ENCODE results near the gene ZHX3.
A peak's percentile ranks its signal among the peaks of the same experiment; 100 is the strongest.

Gene ZHX3

DNA sequence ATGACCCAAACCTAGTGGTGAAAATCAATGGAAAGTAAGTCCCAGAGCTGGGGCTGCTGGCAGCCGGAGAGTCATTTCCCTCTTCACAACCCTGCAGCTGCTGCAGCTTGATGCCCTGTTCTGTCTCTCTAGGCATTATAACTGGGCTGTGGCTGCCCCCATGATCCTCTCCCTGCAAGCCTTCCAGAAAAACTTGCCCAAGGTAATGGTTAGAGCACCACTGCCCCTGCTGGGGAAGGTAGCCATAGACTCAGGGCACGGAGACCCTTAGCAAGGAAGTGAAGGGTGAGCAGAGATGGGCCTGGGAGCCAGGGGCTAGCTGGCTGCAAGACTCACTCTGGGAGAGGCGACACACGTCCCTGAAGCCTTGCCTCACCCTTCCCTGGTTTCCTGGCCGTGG is 35.1 kb upstream of the ZHX3 start:
- DNase-seq (ENCODE audit: low spot score): no peak

DNA sequence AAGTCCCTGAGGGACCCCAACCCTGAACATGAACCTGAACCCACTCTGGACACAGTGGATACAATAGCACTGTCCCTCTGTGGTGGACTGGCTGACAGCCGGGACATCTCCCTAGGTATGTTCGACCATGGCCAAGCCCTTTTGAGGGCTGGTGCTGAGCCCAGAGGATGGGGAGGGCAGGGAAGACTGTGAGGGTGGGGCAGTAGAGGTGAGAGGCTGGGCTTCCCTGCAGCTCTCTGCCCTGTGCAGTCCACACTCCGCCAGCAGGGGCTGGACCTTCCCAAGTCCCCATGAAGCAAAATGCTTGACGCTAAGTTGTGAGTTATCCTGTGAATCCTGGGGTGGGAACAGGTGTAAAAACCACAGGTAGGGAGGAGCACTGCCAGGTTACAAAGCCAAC is 34.6 kb upstream of the ZHX3 start:
- no peak for DNase-seq (ENCODE audit: low spot score)

DNA sequence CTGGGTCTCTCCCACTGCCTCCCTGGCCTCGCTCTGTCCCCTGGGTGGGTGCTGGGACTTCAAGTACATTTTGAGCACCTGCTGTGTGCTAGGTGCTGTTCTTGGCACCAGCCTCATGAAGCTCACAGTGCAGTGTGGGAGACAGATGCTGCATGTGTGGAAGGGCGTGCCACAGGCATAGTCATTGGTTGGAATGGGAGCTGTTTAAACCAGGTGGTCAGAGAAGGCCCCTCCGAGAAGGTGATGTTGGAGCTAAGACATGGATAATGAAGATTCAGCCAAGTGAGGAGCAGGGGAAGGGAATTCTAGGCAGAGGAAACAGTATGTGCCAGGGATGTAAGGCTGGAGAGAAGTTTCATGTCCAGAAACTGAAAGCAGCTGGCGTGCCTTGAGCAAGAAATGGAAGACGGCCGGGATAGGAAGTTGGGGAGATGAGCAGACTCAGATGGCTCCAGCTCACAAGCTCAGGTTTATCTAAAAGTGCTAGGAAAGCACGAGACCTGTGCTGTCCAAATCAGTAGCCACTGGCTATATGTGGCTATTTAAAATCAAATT is 33.0 kb upstream of the ZHX3 start:
- DNase-seq (ENCODE audit: low spot score): no peak

DNA sequence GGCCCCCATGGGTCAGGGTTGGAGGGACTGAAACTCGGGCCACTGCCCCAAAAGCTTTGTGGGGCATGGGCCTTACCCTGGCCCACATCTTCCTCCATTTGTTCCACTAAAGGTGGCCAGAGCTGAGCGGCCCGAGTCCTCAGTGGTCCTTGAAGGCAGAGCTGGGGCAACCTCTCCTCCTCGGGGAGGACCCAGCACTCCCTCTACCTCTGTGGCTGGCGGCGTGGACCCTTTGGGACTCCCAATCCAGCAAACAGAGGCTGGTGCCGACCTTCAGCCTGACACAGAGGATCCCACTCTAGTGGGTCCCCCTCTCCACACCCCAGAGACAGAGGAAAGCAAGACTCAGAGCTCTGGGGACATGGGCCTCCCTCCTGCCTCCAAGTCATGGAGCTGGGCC is 32.4 kb upstream of the ZHX3 start:
- no peak for DNase-seq (ENCODE audit: low spot score)

DNA sequence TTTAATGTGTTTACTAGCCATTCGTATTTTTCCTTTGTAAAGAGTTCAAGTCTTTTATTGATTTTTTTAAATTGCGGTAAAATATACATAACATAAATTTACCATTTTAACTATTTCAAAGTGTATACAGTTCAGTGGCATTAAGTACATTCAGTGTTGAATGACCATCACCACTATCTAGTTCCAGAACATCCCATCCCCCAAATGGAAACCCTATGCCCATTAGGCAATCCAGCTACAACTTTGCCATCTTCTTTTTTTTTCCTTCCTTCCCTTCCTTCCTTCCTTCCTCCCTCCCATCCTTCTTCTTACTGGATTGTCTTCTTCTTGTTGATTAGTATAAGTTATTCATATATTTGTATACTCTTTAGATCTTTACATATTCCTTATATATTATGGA is 31.7 kb upstream of the ZHX3 start:
- DNase-seq (ENCODE audit: low spot score): no peak

DNA sequence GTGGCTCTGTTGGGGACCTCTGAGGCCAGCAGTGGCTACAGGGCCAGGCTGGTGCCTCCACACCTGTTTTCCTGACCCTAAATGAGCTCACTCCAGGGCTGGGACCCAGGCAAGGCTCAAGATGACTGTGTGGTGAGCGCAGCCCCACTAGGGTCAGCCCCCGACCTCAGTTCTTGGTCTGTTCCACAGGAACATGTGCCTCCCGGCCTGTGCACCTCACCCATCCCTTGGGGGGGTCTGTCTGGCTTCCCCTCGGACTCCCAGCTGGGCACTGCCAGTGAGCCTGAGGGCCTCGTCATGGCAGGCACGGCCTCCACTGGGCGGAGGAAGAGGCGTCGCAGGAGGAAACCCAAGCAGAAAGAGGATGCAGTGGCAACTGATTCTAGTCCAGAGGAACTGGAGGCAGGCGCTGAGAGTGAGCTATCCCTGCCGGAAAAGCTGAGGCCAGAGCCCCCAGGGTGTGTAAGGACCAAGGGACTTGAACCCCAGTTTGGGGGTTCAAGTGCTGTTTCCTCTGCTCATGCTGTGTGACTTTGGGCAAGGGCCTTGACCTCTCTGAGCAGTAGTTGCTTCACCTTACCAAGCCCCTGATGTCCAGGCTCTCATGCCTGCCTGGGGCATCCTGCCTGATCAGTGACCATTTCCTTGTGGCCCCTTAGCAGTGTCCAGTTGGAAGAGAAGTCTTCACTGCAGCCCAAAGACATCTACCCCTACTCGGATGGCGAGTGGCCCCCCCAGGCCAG is 31.1 kb upstream of the ZHX3 start:
- DNase-seq (ENCODE audit: low spot score): no peak

DNA sequence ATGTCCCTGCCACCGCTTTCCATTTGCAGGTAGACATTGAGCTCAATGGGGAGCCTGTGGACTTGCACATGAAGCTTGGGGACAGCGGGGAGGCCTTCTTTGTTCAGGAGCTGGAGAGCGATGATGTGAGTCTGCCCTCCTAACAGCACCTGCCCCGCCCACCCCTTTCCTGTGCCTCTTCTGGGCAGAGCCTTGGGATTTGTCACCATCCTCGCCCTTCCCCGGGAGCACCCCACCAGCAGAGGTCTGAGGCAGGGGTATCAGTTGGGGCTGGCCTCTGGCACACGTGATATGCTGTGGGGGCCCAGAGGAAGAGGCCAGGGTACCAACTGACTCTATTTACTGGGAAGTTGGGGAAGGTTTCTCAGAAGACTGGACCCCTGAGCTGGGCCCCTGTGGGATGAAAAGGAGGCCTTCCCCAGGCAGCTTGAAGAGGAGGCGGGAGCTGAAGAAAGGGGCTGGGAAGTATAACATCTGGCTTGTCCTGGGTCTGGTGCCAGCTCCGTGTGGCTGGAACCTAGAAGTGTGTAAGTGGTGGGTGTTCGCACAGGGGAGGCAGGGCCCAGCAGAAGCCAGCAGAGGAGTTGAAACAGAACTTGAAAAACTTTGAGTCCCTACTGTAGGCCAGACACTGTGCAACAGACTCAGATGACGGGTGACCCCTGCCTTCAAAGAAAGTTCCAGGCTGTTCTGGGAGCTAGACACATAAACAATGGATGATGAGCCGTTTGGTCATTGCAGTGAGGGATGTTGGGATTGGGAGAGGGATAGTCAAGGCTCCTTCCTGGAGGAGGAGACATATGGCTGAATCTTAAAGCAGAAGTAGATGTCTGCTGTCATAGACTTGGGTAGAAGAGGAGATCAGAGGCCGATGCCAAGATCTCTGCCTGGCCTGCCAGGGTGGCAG is 30.2 kb upstream of the ZHX3 start:
- no peak for DNase-seq (ENCODE audit: low spot score)

DNA sequence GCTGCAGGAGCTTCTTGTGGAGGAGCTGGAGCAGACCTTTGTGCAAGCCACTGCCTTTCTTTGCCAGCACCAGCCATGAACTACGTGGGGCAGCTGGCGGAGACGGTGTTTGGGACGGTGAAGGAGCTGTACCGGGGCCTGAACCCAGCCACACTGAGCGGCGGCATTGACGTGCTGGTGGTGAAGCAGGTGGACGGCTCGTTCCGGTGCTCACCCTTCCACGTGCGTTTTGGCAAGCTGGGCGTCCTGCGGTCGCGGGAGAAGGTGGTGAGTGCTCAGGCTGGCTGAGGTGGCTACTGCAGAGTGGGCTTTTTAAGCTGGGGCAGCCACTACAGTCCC is 28.2 kb upstream of the ZHX3 start:
- peak; percentile 26 for DNase-seq (ENCODE audit: low spot score)

DNA sequence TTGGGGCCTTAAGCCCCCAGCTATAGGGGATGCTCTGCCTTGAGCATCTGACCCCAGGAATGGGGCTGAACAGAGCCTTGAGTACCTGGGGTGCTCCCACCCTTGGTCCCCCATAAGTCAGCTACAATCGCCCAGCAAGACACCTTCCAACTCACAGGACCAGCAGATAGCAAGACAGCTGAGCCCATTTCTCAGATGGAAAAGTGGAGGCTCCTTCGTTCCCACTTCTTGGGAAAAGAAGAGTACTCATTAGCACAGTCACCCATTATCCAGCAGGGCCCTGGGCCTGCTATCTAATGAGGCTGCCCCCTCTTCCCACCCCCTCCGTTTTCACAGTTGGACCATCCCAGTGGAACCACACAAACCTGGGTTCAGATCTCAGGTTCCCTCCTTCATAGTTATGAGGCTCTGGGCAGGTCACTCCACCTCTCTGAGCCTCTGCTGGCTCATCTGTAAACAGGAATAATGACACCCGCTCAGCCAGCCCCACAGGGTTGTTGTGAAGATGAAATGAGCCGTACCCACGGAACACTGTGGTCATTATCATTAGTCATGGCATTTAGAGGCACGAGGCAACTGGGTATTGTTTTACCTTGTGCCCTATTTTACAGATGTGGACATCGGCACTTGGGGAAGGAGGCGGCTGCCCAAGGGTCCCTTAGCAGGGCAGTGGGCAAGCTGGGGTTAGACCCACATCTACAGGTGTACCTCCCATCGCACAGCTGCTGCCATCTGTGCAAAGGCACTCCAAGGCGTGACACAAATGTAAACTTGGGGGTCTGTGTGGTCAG is 27.6 kb upstream of the ZHX3 start:
- peak; percentile 7 for DNase-seq (ENCODE audit: low spot score)

DNA sequence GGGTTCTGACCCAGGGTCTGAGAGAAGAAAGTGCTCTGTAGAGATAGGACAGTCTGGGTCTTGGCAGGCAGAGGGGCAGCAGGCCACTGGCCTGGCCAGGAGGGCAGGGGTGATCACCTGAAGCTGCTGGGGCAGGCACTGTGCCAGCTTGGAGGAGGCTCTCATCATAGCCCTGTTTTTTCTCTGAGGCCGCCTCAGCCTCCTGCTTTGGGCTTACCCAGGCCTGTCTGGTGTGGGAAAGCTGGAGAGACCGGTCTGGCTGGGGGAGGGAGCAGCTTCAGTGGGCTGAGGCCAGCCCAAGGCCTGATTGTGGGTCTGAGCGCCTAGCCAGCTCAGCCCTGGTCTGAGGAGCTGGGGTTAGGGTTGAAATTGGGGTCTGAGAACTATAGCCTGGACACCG is 26.9 kb upstream of the ZHX3 start:
- DNase-seq (ENCODE audit: low spot score): no peak

DNA sequence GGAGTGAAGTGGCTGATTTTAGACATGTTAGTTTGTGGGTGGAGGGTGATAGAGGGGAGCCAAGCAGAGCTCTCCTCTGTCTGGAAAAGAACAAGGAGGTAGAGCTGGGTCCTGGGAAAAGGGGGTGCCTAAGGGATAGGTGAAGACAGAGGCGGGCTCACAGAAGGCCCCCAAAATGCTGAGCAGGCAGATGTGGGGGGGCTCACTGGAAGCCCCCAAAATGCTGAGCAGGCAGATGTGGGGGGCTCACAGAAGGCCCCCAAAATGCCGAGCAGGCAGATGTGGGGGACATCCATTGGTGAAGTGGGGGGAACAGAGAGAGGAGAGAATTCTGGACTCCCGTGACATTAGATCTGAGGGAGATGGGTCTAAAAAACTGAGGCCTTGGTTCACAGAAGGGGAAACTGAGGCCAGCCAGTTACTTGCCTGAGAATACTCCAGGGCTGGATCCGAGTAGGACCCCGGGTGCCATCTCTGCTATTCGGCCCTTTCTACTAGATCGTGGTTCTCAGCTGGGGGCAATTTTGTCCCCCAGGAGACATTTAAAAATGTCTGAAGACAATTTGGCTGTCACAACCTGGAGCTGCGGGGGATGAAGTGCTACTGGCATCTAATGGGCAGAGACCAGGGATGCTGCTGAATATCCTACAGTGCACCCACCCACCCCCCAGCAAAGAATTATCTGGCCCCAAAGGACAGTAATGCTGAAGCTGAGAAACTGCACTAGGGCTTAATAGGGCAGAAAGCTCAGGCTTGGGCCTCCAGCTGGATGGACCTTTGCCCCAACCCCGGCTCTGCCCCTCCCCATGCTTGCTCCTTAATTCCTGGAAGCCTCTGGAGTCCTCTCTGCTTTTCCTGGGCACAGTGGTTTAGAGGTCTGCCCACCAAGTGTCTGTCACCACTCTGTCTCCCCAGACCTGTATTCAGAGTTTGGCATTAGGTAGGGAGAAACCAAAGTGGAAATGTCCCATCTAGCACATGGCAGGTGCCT is 25.2 kb upstream of the ZHX3 start:
- DNase-seq (ENCODE audit: low spot score): no peak

DNA sequence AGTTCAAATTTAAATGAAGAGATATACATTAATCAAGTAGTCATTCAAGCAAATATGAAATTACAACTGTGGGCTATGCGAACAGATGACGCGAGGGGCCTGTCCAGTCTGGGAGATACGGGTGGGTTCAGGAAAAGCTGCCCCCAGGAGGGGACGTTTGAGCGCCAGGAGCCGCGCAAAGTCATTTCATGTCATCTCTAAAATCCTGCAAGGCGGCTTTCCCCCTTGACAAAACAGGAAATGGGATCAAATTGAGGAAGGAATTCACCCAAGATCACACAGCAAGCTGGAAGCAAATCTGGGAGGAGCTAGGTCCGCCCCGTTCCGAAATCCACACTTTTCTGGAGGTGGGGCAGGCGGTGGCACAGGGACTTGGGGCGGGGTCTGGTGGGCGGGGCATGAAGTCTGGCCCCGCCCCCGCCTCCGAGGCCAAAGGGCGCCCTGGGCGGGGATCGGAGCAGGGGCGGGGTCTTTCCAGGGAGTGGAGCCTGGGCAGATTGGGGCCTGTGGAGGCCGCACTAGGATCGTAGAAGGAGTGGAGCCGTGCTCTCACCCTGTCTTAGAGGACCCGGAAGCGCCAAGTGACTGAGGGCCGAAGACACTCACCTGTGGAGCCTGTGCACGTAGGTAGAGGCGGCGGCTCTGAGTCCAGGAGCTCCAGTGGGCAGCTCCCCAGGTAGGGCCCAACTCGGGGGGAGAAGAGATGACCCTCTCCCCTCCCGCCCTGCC is 23.0 kb upstream of the ZHX3 start, which contains the start of gene LPIN3:
TSS of gene LPIN3 (plus strand) at position 495 of the 729 bp plus-strand sequence. CDS start 4,983 bp downstream, outside the sequence.
- peak; percentile 89 for DNase-seq (ENCODE audit: low spot score)

DNA sequence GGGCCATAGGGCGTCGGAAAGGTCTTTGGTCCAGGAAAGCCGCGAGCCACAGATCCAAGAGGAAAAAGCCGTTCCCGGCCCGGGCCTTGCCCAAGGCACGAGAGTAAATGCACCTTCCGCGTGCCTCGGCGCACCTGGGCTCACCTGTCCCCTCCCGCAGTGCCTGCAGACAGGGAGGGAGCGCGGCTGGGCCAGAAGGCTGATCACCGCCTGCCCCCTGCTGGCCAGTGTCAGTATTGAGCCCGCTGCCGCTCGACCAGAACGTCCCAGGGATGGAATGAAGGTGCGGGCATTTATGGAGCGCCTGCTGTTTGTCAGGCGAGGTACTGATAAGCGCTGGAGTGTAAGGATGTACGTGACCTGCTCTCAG is 22.4 kb upstream of the ZHX3 start:
- DNase-seq (ENCODE audit: low spot score): peak; percentile 89

DNA sequence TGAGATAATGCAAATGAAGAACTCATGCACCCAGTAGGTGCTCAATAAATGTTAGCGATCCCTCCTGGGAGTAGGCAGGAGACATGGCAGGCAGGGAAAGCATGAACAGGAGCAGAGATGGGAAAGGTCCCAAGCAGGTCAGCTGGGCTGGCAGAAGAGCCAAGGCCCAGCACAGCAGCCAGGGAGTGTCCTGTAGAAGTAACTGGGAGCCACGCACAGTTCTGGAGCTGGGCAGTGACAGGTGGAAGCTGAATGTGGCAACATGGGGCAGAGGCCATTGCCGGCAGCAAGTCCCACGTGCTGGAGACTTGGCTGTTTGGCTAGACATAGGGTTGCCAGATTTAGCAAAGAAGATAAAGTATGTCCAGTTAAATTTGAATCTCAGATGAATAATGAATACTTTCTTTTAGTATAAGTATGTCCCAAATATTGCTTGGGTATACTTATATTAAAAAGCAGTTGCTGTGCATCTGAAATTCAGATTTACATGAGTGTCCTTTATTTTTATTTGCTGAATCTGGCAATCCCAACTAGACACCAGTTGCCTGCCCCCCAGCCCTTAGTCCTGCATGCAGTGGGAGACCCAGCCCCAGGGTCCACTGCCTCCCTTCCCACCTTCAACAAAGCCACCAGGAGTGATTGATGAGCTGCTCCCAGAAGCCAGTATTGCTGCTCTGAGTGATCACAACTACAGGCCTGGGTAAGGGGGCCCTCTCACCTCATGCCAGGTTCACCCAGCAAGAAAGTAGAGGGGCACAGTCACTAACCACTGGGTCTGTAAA is 19.4 kb upstream of the ZHX3 start:
- no peak for DNase-seq (ENCODE audit: low spot score)

DNA sequence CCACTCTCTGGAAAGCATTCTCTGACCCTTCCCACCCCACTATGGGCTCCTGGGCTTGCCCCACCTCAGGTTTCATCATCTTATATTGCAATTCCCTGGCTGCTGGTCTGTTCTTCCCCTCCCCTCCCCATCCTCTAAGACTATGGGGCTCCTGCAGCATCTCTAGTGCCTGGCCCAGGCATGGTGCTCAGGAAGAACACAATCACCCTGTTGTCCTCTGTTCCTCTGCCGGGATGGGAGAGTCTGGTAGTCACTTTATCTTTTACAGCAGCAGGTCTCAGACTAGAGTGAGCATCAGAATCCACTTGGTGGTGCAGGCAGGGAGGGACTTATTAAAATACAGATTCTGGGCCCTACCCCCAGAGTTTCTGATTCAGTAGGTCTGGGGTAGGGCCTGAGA is 18.1 kb upstream of the ZHX3 start:
- DNase-seq (ENCODE audit: low spot score): no peak

DNA sequence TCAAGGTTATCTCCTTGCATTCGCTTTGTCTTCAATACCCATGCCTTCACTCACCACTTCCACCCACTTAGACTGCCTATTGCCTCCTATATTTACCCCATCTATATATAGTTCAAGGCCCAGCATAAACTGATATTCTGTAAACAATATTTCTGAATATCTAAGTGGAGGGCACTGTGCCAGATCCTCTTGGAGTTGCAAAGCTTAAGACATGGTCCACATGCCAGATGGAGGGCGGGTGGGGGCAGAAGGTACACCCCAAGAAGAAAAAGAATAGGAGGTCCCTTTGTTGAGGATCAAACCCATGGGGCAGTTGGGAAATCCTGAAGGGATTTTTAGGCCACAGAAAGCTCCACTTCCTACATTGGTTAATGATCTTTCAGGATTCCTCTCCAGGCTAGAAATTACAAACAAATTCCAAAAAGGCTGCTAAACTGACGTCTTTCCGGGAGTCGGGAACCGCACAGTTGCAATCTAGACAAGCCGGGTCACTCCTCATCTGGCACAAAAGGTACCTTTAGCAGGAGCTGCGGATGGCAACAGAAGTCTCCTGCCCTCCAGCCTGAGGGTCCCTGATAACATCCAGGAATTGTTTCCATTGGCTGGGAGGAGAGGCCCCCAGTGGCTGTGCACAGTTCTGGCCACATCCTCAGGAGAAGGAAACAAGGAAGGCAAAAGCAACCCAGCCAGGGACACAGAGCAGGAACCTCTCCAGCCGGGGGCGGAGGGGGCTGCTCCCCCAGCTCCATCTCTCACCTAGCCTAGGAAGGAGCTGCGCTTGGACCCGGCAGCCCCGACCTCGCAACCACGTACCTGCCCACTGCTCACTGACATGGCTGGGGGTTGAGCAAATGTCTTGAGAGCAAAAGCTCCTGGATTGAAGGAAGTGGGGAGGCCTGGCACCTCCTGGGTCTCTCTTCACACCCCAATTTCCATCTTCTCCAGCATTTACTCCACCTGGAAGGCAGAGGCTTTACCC is 17.2 kb upstream of the ZHX3 start:
- no peak for DNase-seq (ENCODE audit: low spot score)

DNA sequence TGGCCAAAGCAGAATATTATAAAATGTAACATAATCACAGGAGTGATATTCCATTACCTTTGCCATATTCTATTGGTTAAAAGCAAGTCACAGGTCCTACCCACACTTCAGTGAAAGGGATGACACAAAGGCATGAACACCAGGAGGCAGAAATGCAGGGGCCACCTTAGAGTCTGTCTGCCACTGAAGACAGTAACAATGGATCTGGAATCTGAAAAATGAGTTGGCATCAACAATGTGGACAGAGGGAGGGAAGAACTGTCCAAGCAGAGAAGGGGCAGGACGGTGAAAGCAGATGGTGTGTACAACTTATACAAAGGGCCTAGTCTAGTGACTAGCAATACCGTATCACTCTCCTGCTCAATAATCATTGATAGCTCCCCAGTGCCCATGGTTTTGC is 16.5 kb upstream of the ZHX3 start:
- no peak for DNase-seq (ENCODE audit: low spot score)

DNA sequence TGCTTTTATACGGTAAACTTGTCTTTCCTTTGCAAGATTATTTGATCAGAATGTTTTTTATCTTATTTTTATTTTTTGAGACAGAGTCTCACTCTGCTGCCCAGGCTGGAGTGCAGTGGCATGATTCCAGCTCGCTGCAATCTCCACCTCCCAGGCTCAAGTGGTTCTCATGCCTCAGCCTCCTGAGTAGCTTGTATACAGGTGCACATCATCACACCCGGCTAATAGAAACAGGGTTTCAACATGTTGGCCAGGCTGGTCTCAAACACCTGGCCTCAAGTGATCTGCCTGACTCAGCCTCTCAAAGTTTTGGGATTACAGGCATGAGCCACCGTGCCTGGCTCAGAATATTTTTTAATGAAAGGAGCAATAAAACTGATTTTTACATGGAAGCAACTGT is 14.2 kb upstream of the ZHX3 start:
- DNase-seq (ENCODE audit: low spot score): no peak
